Stimulated activated CD8-positive, alpha-beta memory T cell treated with anti-CD3 and anti-CD28 coated beads, Interleukin-7, amount 100 ng/mL, for 1 hour (primary cell): Measurements from ENCODE around the gene GIGYF1.
"Not testable (repeated sequence)": the region's sequence is repeated elsewhere in the genome, so short reads cannot be mapped to it uniquely, and the experiment has no call there.

Experiments
- DNase-seq, 2 donors: peaks; one replicate each; pipeline ENCODE4 v3.0.0-alpha.2; 2020; ENCODE audit warnings: low read depth in 2 of 2

The GIGYF1 gene

GRCh38 chr7:100710452-100710851 lies 16.4 kb upstream of the GIGYF1 start:
- no peak for DNase-seq

- DNase-seq, result no peak
Measured at GRCh38 chr7:100708395-100708794, 14.3 kb upstream of the GIGYF1 start.

- no peak for DNase-seq
Measured at GRCh38 chr7:100706672-100707311, 12.7 kb upstream of the GIGYF1 start.

- peak; percentile 95 to 99 for DNase-seq
Measured at GRCh38 chr7:100705753-100706671, 12.0 kb upstream of the GIGYF1 start, which contains the start of gene POP7. Gene POP7, plus strand, starts transcription at chr7:100706121. Its CDS starts 710 bp downstream, at chr7:100706831.

- DNase-seq, result peak; percentile 57 to 62
Measured at GRCh38 chr7:100705320-100705752, 11.3 kb upstream of the GIGYF1 start.

- DNase-seq, result not testable (repeated sequence)
Measured at GRCh38 chr7:100701089-100701488, 7.0 kb upstream of the GIGYF1 start.

GRCh38 chr7:100699018-100699417 lies 5.0 kb upstream of the GIGYF1 start:
- no peak for DNase-seq

- no peak for DNase-seq
Measured at GRCh38 chr7:100696123-100696521, 2.1 kb upstream of the GIGYF1 start.

- DNase-seq, result no peak
Measured at GRCh38 chr7:100693312-100694097, 545 bp downstream of the GIGYF1 start.

GRCh38 chr7:100692578-100692961 lies 1.5 kb downstream of the GIGYF1 start:
- no peak for DNase-seq

GRCh38 chr7:100691676-100692577 lies 2.1 kb downstream of the GIGYF1 start:
- peak; percentile 52 to 75 for DNase-seq

GRCh38 chr7:100689230-100690135 lies 4.6 kb downstream of the GIGYF1 start:
- no peak for DNase-seq

GRCh38 chr7:100688326-100688860 lies 5.7 kb downstream of the GIGYF1 start:
- DNase-seq, result no peak

GRCh38 chr7:100687751-100688300 lies 6.2 kb downstream of the GIGYF1 start:
- DNase-seq, result no peak

GRCh38 chr7:100687261-100687660 lies 6.8 kb downstream of the GIGYF1 start:
- no peak for DNase-seq

- no peak for DNase-seq
Measured at GRCh38 chr7:100686822-100687211, 7.2 kb downstream of the GIGYF1 start.

- no peak for DNase-seq
Measured at GRCh38 chr7:100686201-100686821, 7.7 kb downstream of the GIGYF1 start.

- no peak for DNase-seq
Measured at GRCh38 chr7:100685631-100686145, 8.4 kb downstream of the GIGYF1 start.
